HepG2 (cell line): ENCODE results near the gene LYPD6. TPM values are rescaled to one million over a fixed set of nuclear protein-coding genes. Genes with fewer than 3 reads are reported as not detected.

ENCODE experiments used
- ATAC-seq: fragments of 200-7000 bp; cut with Tn5 transposase; 3 replicates; pipeline ENCODE4 v1.9.1; 2020; ENCODE audit warnings: mild to moderate bottlenecking, moderate library complexity
- BruUV-seq: library from RNA; stranded (reverse); fragments of 400-500 nt; replicated peaks from 2 replicates; lab custom pipeline; 2021; lab: Mats Ljungman, UMichigan
- CTCF ChIA-PET: fragments of 300-600 bp; formaldehyde crosslinking; extraction: SDS; loops from one replicate; lab custom pipeline; 2021; ENCODE audit warnings: low total read pairs, inconsistent platforms, low intra/inter-chr PET ratio; lab: Yijun Ruan, JAX
- POLR2A ChIA-PET: fragments of 350-600 bp; sonication (Branson Sonifier 250); formaldehyde crosslinking; loops from one replicate; lab custom pipeline; 2020; ENCODE audit warnings: antibody characterized with exemption, inconsistent platforms; lab: Yijun Ruan, JAX
- DNase-seq: peaks from one replicate; pipeline ENCODE4 v3.0.0-alpha.2; 2015; ENCODE audit warnings: low spot score
- FAIRE-seq: peaks from 3 replicates; lab custom pipeline; 2011; peaks lifted over from hg19 to GRCh38; lab: Jason Lieb, UNC
- H2AFZ ChIP-seq: one replicate; pipeline ENCODE4 v1.6.1; 2011; ENCODE audit warnings: low read length, inconsistent platforms
- H3K27ac ChIP-seq: fragments of 300-600 bp; 3 replicates; pipeline ENCODE4 v1.8.0; 2011; ENCODE audit warnings: mixed run types, mild to moderate bottlenecking, mixed read lengths, low read length, inconsistent platforms; ENCODE audit not compliant: insufficient read depth; ENCODE audit errors: extremely low read length
- H3K27me3 ChIP-seq, 2 experiments: fragments of 200-600 bp in 1 of 2; 2 replicates in 1 of 2; 3 replicates in 1 of 2; pipeline versions ENCODE4 v1.6.0 to v1.8.0; 2011; ENCODE audit warnings: low read length in 2 of 2, mild to moderate bottlenecking in 2 of 2, moderate library complexity in 2 of 2, inconsistent platforms in 1 of 2; ENCODE audit not compliant: insufficient read depth in 2 of 2, control insufficient read depth in 1 of 2
- H3K36me3 ChIP-seq, 2 experiments: fragments of 200-600 bp in 1 of 2; replicated peaks in 1 of 2; 2 replicates in 1 of 2; 3 replicates in 1 of 2; pipeline versions ENCODE4 v1.5.1 to v1.8.0; 2011; ENCODE audit warnings: low read length in 2 of 2, inconsistent platforms in 1 of 2; ENCODE audit not compliant: insufficient read depth in 2 of 2, control insufficient read depth in 1 of 2
- H3K4me1 ChIP-seq: 2 replicates; pipeline ENCODE4 v1.5.1; 2012; ENCODE audit warnings: low read length, inconsistent platforms; ENCODE audit not compliant: insufficient read depth
- H3K4me2 ChIP-seq: 2 replicates; pipeline ENCODE4 v1.6.0; 2011; ENCODE audit warnings: low read depth, low read length, inconsistent platforms
- H3K4me3 ChIP-seq, 3 experiments: fragments of 200-600 bp in 1 of 3; sonication (generic), shearing (Covaris generic) in 1 of 3; replicated peaks in 1 of 3; 2 replicates each; pipeline ENCODE4 v1.5.1; 2011 to 2016; ENCODE audit warnings: low read length in 3 of 3, inconsistent platforms in 2 of 3, low read depth in 2 of 3, mild to moderate bottlenecking in 2 of 3, control low read depth in 1 of 3, mixed read lengths in 1 of 3; ENCODE audit not compliant: insufficient read depth in 1 of 3
- H3K79me2 ChIP-seq: one replicate; pipeline ENCODE4 v1.6.1; 2011; ENCODE audit warnings: low read length, inconsistent platforms; ENCODE audit not compliant: insufficient read depth
- H3K9ac ChIP-seq: 2 replicates; pipeline ENCODE4 v1.6.0; 2011; ENCODE audit warnings: mild to moderate bottlenecking, low read depth, low read length, inconsistent platforms; ENCODE audit not compliant: insufficient read depth
- H3K9me3 ChIP-seq: 2 replicates; pipeline ENCODE4 v1.5.1; 2012; ENCODE audit warnings: mild to moderate bottlenecking, low read length
- H4K20me1 ChIP-seq: 2 replicates; pipeline ENCODE4 v1.6.0; 2011; ENCODE audit warnings: inconsistent platforms, mild to moderate bottlenecking, low read length, moderate library complexity; ENCODE audit not compliant: insufficient read depth
- ASH2L ChIP-seq: fragments of 300-600, 200-600 bp; sonication (generic); IDR thresholded peaks from 2 replicates; pipeline ENCODE4 v1.7.0; 2017; ENCODE audit warnings: low read depth, mild to moderate bottlenecking, moderate library complexity, mixed read lengths, low read length; ENCODE audit not compliant: insufficient read length
- BRF2 ChIP-seq: sonication (generic); formaldehyde crosslinking; IDR thresholded peaks from 2 replicates; pipeline ENCODE4 v1.8.1; 2022; ENCODE audit warnings: mild to moderate bottlenecking, missing genetic modification reagents
- CBX2 ChIP-seq, 2 experiments: fragments of 200-600 bp in 1 of 2; sonication (generic); formaldehyde crosslinking in 1 of 2; IDR thresholded peaks; 2 replicates each; pipeline versions ENCODE4 v1.7.0 to v1.8.1; 2018 to 2022; ENCODE audit warnings: low read depth in 2 of 2, low read length in 1 of 2, mild to moderate bottlenecking in 1 of 2, missing genetic modification reagents in 1 of 2
- E2F2 ChIP-seq: sonication (generic); formaldehyde crosslinking; IDR thresholded peaks from 2 replicates; pipeline ENCODE4 v1.4.0; 2020; ENCODE audit warnings: missing genetic modification reagents, borderline replicate concordance
- EHMT2 ChIP-seq: fragments of 200-600 bp; sonication (generic); IDR thresholded peaks from 2 replicates; pipeline ENCODE4 v1.7.0; 2017; ENCODE audit warnings: antibody characterized with exemption, low read depth, low read length, borderline replicate concordance
- HDAC6 ChIP-seq: fragments of 200-600 bp; sonication (generic); IDR thresholded peaks from 2 replicates; pipeline ENCODE4 v1.7.0; 2017; ENCODE audit warnings: mild to moderate bottlenecking, antibody characterized with exemption, low read length, low read depth
- KDM6A ChIP-seq: IDR thresholded peaks from 2 replicates; pipeline ENCODE4 v1.6.1; 2016; ENCODE audit warnings: low read depth
- MXD1 ChIP-seq: sonication (generic); formaldehyde crosslinking; IDR thresholded peaks from 2 replicates; pipeline ENCODE4 v1.4.0; 2020; ENCODE audit warnings: mild to moderate bottlenecking, missing genetic modification reagents
- MYC ChIP-seq: sonication (generic); formaldehyde crosslinking; IDR thresholded peaks from 2 replicates; pipeline ENCODE4 v1.9.0; 2021; ENCODE audit warnings: missing genetic modification reagents, borderline replicate concordance
- PAWR ChIP-seq: sonication (generic); formaldehyde crosslinking; IDR thresholded peaks from 2 replicates; pipeline ENCODE4 v1.4.0; 2020; ENCODE audit warnings: missing genetic modification reagents, mild to moderate bottlenecking, borderline replicate concordance
- SMAD1 ChIP-seq: sonication (generic); formaldehyde crosslinking; IDR thresholded peaks from 2 replicates; pipeline ENCODE4 v1.4.0; 2020; ENCODE audit warnings: missing genetic modification reagents, low read depth, mild to moderate bottlenecking, borderline replicate concordance
- ZFX ChIP-seq: sonication (generic); formaldehyde crosslinking; IDR thresholded peaks from 2 replicates; pipeline ENCODE4 v1.4.0; 2020; ENCODE audit warnings: mild to moderate bottlenecking, low read depth, missing genetic modification reagents, moderate library complexity
- ZNF44 ChIP-seq: sonication (generic); formaldehyde crosslinking; IDR thresholded peaks from 2 replicates; pipeline ENCODE4 v1.5.1; 2020; ENCODE audit warnings: mild to moderate bottlenecking, missing genetic modification reagents
- ZNF605 ChIP-seq: sonication (generic); formaldehyde crosslinking; IDR thresholded peaks from 2 replicates; pipeline ENCODE4 v1.8.0; 2022; ENCODE audit warnings: mild to moderate bottlenecking, missing genetic modification reagents
- ZNF639 ChIP-seq: conservative IDR thresholded peaks from 2 replicates; pipeline ENCODE4 v1.6.1; 2018; ENCODE audit warnings: missing genetic modification reagents
- ZNF772 ChIP-seq: sonication (generic); formaldehyde crosslinking; IDR thresholded peaks from 2 replicates; pipeline ENCODE4 v1.5.0; 2020; ENCODE audit warnings: mild to moderate bottlenecking, missing genetic modification reagents
- ZZZ3 ChIP-seq: sonication (generic); formaldehyde crosslinking; IDR thresholded peaks from 2 replicates; pipeline ENCODE4 v1.4.0; 2020; ENCODE audit warnings: missing genetic modification reagents, mild to moderate bottlenecking, borderline replicate concordance
- WGBS: methylation state at CpG from one replicate; pipeline ENCODE4 v1.1.6; 2017; ENCODE audit warnings: low lambda C conversion rate; 5-methylcytosine and 5-hydroxymethylcytosine counted together
- in situ Hi-C: cut with HindIII; loops from 2 replicates; pipeline ENCODE4 v1.10.0; 2017; ENCODE audit warnings: low pct_unique_long_range_greater_than_20kb; ENCODE audit not compliant: extremely low pct_ligation_motif_present
- intact Hi-C: fragments of 100-400 bp; cut with micrococcal nuclease; formaldehyde crosslinking; loops from one replicate; pipeline ENCODE4 v1.10.0; 2022; ENCODE audit not compliant: unreplicated experiment
- polyA plus RNA-seq, 8 experiments: library from polyadenylated mRNA; depleted of rRNA in 3 of 8; stranded (reverse) in 7 of 8; unstranded in 1 of 8; fragments of >200 nt; fragmentation: Illumina TruSeq in 4 of 8; extraction: Trizol in 4 of 8; gene quantifications; 2 replicates each; pipeline versions ENCODE4 v1.2.1 to v1.2.3, GENCODE V29; 2011 to 2016; ENCODE audit warnings: low read depth in 4 of 8, missing spikeins in 1 of 8, mixed read lengths in 1 of 8; ENCODE audit not compliant: insufficient read depth in 1 of 8
- total RNA-seq, 5 experiments: library from RNA; depleted of rRNA; stranded (reverse); fragments of >200 nt; fragmentation: Illumina TruSeq; extraction: Trizol; gene quantifications; 2 replicates each; pipeline ENCODE4 v1.2.3, GENCODE V29; 2016; ENCODE audit warnings: low read depth in 1 of 5

The LYPD6 gene
- total and polyA plus RNA-seq, 2 of the 13 experiments (the other 11 are each of a cell fraction or from before 2014, with no cell fraction given) = 0.01 to 0.07 TPM

- in situ Hi-C loops (no loop called here), intact Hi-C loops (no loop called here)
- ChIA-PET POLR2A (no interaction called here), CTCF (no interaction called here)
- Histone ChIP-seq H2AFZ (no peak overlapping the region), H3K4me1 (no peaks in the 10 kb centered on the region), H3K36me3 (no peaks in the 10 kb centered on the region), H3K79me2 (no peaks in the 10 kb centered on the region), H3K9ac (no peak overlapping the region), H3K27me3 (no peaks in the 10 kb centered on the region), H4K20me1 (no peaks in the 10 kb centered on the region), H3K4me3 (no peak overlapping the region), H3K4me2 (no peak overlapping the region), H3K27ac (no peak overlapping the region), H3K9me3 (no peaks in the 10 kb centered on the region)
- no peak for FAIRE-seq
- no TSS peak for BruUV-seq
- TF ChIP-seq ZZZ3 (no peak), ZNF605 (no peak), E2F2 (CRISPR knock-in tag) (no peak), CBX2 (IDR thresholded peaks at IDR 0.05; ENCODE audit: low read depth, low read length) (no peak), CBX2 (CRISPR knock-in tag; IDR thresholded peaks at IDR 0.05; ENCODE audit: low read depth) (no peak), MYC (CRISPR knock-in tag) (no peak), MXD1 (no peak), ZNF639 (CRISPR knock-in tag) (no peak), PAWR (CRISPR knock-in tag) (no peak), BRF2 (CRISPR knock-in tag) (no peak), ASH2L (no peak), ZNF44 (CRISPR knock-in tag) (no peak), SMAD1 (CRISPR knock-in tag) (no peak), HDAC6 (no peak), KDM6A (CRISPR knock-in tag) (no peak), ZNF772 (CRISPR knock-in tag) (no peak), EHMT2 (no peak), ZFX (no peak)
- WGBS = 70% methylated on average over 2 of the region's 2 CpGs
- DNase-seq = no peak
- ATAC-seq = no peak
Measured at GRCh38 chr2:149428783-149429182, 98.4 kb downstream of the LYPD6 start.
